ENCODE measurements around the gene ACVR1B. TPM values are rescaled to one million over a fixed set of nuclear protein-coding genes. Genes with fewer than 3 reads are reported as not detected.

ACVR1B gene
- total RNA-seq, 1 donor = 10.5 TPM

DNA sequence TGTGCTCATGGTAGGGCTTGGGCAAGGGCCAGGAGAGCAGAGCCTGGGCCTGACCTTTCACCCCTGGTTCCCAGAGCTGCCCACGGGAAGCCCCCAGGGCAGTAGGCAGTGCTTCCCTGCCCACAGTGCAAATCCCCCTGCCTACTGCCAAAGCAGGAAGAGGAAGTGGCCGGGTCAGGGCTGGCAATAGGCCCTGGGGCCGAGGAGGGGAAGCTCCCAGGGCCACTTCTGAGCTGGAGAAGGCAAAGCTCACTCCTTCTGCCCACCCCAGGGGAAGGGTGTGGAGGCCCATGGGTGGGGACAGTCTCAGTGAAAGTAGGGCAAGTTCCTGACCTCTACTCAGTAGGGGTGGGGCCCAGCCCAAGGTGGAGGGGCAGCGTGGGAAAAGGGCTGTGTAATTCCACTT lies 94.3 kb downstream of the ACVR1B start:
- no peak overlapping the region for H3K4me3 ChIP-seq (ENCODE audit: insufficient read depth, low read length)
- no peak overlapping the region for H3K4me2 ChIP-seq (ENCODE audit: insufficient read depth, low read length)
- DNase-seq (ENCODE audit: insufficient read length, low spot score, missing footprints) = no peak
- no peaks in the 10 kb centered on the region for H3K9me3 ChIP-seq (ENCODE audit: low read depth, low read length)
- H2AFZ ChIP-seq (ENCODE audit: low read length) = no peak overlapping the region
- TF ChIP-seq, protein P1, sequence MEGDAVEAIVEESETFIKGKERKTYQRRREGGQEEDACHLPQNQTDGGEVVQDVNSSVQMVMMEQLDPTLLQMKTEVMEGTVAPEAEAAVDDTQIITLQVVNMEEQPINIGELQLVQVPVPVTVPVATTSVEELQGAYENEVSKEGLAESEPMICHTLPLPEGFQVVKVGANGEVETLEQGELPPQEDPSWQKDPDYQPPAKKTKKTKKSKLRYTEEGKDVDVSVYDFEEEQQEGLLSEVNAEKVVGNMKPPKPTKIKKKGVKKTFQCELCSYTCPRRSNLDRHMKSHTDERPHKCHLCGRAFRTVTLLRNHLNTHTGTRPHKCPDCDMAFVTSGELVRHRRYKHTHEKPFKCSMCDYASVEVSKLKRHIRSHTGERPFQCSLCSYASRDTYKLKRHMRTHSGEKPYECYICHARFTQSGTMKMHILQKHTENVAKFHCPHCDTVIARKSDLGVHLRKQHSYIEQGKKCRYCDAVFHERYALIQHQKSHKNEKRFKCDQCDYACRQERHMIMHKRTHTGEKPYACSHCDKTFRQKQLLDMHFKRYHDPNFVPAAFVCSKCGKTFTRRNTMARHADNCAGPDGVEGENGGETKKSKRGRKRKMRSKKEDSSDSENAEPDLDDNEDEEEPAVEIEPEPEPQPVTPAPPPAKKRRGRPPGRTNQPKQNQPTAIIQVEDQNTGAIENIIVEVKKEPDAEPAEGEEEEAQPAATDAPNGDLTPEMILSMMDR (IDR thresholded peaks at IDR 0.05; ENCODE audit: extremely low read depth, low read depth, low read length) = no peak
- H3K79me2 ChIP-seq (ENCODE audit: insufficient read depth, low read length) = peaks cover 4% of the 10 kb centered on the region
- peaks cover 28% of the 10 kb centered on the region for H3K4me1 ChIP-seq (ENCODE audit: insufficient read depth, low read length)
- no peaks in the 10 kb centered on the region for H3K27me3 ChIP-seq (ENCODE audit: insufficient read depth, low read length)
- H3K36me3 ChIP-seq (ENCODE audit: insufficient read depth, low read length) = no peaks in the 10 kb centered on the region
- no peaks in the 10 kb centered on the region for H4K20me1 ChIP-seq (ENCODE audit: insufficient read depth, low read length)
- peak overlapping the region; percentile 97 for H3K27ac ChIP-seq (ENCODE audit: low read depth, low read length)

Small RNAs within 50 kb of the gene (small RNA-seq; reads per million reads assigned to genes)
- gene RNU6-574P = not detected

Other genes with a start within 250 kb of the ACVR1B start
- 0.29 and 0.36 TPM in 2 replicates for gene FIGNL2, start 103.0 kb upstream of the ACVR1B start, total RNA-seq
- gene ANKRD33, start 63.6 kb upstream of the ACVR1B start, total RNA-seq = not detected in 2 replicates
- gene ACVRL1, start 44.2 kb upstream of the ACVR1B start, total RNA-seq = 9.8 and 11.5 TPM in 2 replicates
- 4.7 and 6.5 TPM in 2 replicates for gene TAMALIN, start 55.2 kb downstream of the ACVR1B start, total RNA-seq
- gene NR4A1, start 99.7 kb downstream of the ACVR1B start, total RNA-seq = 3.3 and 3.5 TPM in 2 replicates
- 49.5 and 64.4 TPM in 2 replicates for gene ATG101, start 118.3 kb downstream of the ACVR1B start, total RNA-seq
- gene SMIM41, start 128.0 kb downstream of the ACVR1B start, total RNA-seq = under 0.01 TPM in 1 of 2 replicates, not detected in the other
- 0.59 and 0.72 TPM in 2 replicates for gene KRT80, start 240.3 kb downstream of the ACVR1B start, total RNA-seq

Data from osteoblast (primary cell).